Activated CD4-positive, alpha-beta T cell treated with anti-CD3 and anti-CD28 coated beads for 48 hours (primary cell): ENCODE data around the gene REST.
"Not testable (repeated sequence)": the region's sequence is repeated elsewhere in the genome, so short reads cannot be mapped to it uniquely, and the experiment has no call there.

Experiments used
- DNase-seq: peaks from one replicate; pipeline ENCODE4 v3.0.0-alpha.2; 2020

Gene REST

GRCh38 chr4:56910172-56910967 lies 2.7 kb downstream of the REST start:
- no peak for DNase-seq

- no peak for DNase-seq
Measured at GRCh38 chr4:56914336-56914735, 6.6 kb downstream of the REST start.

DNA sequence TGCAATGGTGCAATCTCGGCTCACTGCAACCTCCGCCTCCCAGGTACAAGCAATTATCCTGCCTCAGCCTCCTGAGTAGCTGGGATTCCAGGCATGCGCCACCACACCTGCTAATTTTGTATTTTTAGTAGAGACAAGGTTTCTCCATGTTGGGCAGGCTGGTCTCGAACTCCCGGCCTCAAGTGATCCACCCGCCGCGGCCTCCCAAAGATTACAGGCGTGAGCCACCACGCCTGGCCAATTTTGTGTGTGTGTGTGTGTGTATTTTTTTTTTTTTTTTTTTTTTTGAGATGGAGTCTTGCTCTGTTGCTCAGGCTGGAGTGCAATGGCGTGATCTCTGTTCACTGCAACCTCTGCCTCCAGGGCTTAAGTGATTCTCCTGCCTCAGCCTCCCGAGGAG lies 7.3 kb downstream of the REST start:
- not testable (repeated sequence) for DNase-seq

- no peak for DNase-seq
Measured at GRCh38 chr4:56927196-56927595, 19.5 kb downstream of the REST start.

DNA sequence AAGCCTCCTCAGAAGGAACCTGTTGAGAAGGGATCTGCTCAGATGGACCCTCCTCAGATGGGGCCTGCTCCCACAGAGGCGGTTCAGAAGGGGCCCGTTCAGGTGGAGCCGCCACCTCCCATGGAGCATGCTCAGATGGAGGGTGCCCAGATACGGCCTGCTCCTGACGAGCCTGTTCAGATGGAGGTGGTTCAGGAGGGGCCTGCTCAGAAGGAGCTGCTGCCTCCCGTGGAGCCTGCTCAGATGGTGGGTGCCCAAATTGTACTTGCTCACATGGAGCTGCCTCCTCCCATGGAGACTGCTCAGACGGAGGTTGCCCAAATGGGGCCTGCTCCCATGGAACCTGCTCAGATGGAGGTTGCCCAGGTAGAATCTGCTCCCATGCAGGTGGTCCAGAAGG lies 22.9 kb downstream of the REST start:
- DNase-seq, result no peak

DNA sequence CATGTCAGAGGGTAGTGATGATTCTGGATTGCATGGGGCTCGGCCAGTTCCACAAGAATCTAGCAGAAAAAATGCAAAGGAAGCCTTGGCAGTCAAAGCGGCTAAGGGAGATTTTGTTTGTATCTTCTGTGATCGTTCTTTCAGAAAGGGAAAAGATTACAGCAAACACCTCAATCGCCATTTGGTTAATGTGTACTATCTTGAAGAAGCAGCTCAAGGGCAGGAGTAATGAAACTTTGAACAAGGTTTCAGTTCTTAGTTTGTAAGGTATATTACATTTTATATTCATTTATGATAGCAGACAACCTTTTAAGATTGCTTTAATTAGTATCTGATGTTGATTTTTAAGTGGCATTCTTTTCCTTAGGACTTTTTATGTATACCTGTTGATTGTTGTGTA lies 24.2 kb downstream of the REST start:
- DNase-seq, result no peak

GRCh38 chr4:56937262-56937661 lies 29.6 kb downstream of the REST start:
- DNase-seq, result no peak

DNA sequence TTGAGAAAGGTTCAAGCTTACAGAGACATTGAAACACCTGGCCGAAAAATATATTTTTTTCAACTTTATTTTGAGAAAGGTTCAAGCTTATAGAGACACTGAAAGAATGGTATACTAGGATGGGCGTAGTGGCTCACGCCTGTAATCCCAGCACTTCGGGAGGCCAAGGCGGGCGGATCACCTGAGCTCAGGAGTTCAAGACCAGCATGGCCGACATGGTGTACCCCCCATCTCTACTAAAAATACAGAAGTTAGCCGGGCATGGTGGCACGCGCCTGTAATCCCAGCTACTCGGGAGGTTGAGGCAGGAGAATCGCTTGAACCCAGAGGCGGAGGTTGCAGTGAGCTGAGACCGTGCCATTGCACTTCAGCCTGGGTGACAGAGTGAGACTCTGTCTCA lies 32.1 kb downstream of the REST start:
- DNase-seq, result not testable (repeated sequence)

DNA sequence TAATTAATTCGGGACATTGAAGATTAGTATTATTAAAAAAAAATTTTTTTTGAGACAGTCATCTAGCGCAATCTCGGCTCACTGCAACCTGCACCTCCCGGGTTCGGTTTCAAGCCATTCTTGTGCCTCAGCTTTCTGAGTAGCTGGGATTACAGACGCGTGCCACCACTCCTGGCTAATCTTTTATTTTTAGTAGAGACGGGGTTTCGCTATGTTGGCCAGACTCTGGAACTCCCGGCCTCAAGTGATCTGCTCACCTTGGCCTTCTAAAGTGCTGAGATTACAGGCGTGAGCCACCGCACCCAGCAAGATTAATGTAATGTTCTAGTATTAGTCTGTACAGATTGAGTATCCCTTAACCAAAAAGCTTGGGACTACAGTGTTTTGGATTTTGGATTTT lies 32.7 kb downstream of the REST start:
- DNase-seq, result no peak

DNA sequence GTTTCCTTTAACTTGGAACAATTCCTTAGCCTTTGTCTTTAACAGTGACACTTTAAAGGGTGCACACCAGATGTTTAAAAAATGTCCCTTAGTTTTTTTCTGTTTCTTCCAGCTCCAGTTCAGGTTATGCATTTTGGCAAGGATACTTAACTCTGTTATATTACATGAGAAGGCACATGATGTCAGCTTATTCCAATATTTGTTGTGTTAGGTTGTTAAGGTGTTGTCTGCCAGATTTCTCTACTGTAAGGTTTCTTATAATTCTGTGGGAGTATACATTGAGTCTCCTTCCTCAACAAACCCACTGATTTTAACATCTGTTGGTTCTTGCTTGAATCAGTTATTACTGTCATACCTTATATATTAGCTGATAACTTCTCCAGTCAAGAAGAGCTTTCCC lies 33.3 kb downstream of the REST start:
- DNase-seq, result no peak

DNA sequence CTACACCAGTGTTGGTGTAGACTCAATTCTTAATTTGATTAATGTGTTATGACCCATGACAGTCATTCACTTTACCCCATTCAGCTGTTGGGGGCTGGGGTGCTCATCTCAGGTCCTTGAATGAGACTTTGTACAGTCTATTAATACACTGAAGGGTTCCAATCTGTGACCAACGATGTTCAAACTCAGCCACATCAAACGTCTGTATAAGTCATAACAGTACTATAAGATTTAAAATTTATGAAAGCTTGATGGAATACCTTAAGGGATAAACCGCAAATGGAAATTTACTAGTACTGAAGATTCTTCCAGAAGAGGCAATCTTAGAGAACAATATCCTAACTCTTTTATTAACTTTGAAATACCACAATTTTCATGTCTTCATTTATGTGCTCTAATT lies 33.7 kb downstream of the REST start:
- DNase-seq, result no peak

GRCh38 chr4:56953680-56954520 lies 46.2 kb downstream of the REST start:
- no peak for DNase-seq

- no peak for DNase-seq
Measured at GRCh38 chr4:56958111-56958517, 50.4 kb downstream of the REST start.

DNA sequence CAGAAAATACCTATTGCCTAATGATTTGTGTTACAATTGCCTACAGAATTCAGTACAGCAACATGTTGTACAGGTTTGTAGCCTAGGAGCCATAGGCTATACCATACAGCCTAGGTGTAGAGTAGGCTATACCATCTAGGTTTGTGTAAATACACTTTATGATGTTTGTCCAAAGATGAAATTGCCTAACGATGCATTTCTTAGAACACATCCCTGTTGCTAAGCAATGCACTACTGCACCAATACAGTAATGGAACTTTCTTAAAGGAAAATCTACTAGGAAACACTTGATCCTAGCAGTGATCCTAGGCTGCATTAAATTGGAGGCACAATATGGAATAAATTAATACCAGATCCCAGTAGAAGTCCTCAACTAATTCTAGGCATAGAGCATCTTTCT lies 51.4 kb downstream of the REST start:
- DNase-seq, result no peak

GRCh38 chr4:56961107-56961500 lies 53.4 kb downstream of the REST start:
- no peak for DNase-seq

GRCh38 chr4:56971383-56971782 lies 63.7 kb downstream of the REST start:
- no peak for DNase-seq

- DNase-seq, result no peak
Measured at GRCh38 chr4:56972389-56972788, 64.7 kb downstream of the REST start.

DNA sequence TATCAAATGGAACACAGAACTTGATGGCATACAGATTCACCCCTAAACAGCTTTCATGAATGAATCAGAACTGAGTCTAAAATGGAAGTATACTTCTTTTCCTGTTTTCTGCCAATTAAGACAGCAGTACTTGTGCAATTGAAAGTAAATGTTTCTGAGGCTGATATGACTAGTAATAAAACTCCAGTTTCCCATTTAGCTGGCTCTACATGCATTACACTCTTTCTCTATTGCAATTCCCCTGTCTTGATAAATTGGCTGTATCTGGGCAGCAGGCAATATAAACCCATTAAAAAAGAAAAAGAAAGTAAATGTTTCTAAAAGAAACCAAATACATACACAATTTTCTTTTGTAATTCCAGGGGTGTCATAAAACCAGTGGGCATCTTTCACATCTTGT lies 65.1 kb downstream of the REST start:
- no peak for DNase-seq

- no peak for DNase-seq
Measured at GRCh38 chr4:56973336-56973735, 65.6 kb downstream of the REST start.

DNA sequence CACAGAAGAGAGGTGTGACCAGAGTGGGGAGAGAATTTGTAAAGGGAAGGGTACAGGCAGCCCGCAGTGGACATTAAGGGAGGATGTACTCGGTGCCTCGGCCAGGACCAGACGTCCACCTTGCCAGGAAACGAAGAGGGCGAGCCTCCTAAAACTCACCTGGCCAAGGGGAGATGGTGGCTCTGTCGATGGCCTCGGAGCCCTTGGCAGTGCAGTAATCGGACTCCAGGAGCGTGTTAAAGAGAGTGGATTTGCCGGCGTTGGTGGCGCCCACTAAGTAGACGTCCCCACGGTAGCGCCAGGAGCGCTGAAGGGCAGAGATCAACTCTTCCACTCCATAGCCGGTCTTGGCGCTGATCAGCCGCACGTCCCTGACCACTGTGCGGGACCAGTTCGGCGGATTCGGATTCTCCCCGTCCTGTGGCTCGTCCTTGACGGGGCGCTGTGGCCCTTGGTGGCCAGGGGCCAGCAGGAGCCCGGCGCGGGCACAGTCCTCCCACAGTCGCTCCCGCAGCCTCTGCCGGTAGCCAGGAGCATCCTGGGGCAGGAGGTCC lies 68.7 kb downstream of the REST start:
- peak; percentile 23 for DNase-seq

- peak; percentile 65 for DNase-seq
Measured at GRCh38 chr4:56976837-56977320, 69.2 kb downstream of the REST start.

DNA sequence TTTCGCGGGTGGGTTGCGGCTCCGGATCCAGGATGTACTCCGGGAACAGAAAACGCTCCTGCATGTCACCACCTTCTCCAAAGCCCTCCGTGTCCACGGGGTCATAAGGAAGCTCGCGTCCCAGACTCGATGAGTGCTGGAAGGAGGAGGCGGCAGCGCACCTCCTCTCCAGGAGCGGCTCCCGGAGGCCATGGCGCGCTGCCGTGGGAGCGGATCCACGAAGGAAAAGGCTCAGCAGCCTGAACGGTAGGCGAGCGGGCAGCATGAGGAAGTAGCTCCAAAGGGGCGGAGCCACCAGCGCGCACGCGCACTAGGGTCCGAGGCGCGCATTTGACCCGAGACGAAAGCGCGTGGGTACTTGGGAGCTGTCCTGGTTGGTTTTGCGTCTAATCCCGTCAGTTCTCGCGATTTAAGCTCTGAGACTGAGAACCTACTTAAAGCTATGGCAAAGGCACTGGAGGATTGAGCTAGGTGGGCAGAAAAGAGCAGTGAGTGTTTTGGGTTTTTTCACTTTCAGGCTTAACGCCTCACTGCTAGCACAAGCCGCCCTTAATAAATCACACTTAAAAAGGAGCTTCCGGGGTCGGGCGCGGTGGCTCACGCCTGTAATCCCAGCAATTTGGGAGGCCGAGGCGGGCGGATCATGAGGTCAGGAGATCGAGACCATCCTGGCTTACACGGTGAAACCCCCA lies 69.8 kb downstream of the REST start, which contains the start of gene NOA1:
Gene NOA1 (minus strand): TSS at position 286 of the 692 bp plus-strand sequence. CDS start 21 bp downstream, at position 265.
- peak; percentile 98 for DNase-seq

- peak; percentile 95 for DNase-seq
Measured at GRCh38 chr4:56978750-56979303, 71.1 kb downstream of the REST start, which contains the start of gene POLR2B. Gene POLR2B, plus strand, starts transcription at chr4:56978896. Its CDS starts 90 bp downstream, at chr4:56978986.
